K562 (cell line): ENCODE measurements around the gene SLC35D3.

Source experiments
- CEBPZ ChIP-seq: fragments of 150-350 bp; IDR thresholded peaks from 2 replicates; pipeline ENCODE4 v1.6.1; 2014; ENCODE audit warnings: low read depth, mild to moderate bottlenecking, low read length, borderline replicate concordance
- CREB1 ChIP-seq, 2 experiments: sonication (generic) in 1 of 2; formaldehyde crosslinking in 1 of 2; IDR thresholded peaks; 2 replicates each; pipeline versions ENCODE4 v1.6.1 to v1.8.0; 2012 to 2022; ENCODE audit warnings: inconsistent platforms in 1 of 2, mild to moderate bottlenecking in 1 of 2, missing genetic modification reagents in 1 of 2, moderate library complexity in 1 of 2
- MNT ChIP-seq, 2 experiments: fragments of 450-650 bp; conservative IDR thresholded peaks; 2 replicates each; pipeline ENCODE4 v1.6.1; 2017; ENCODE audit warnings: mild to moderate bottlenecking in 2 of 2, moderate library complexity in 2 of 2
- NR1H2 ChIP-seq: sonication (generic); formaldehyde crosslinking; IDR thresholded peaks from 2 replicates; pipeline ENCODE4 v1.4.0; 2020; ENCODE audit warnings: mild to moderate bottlenecking, missing genetic modification reagents
- TOE1 ChIP-seq, 2 experiments: fragments of 450-650 bp in 1 of 2; sonication (generic) in 1 of 2; formaldehyde crosslinking in 1 of 2; IDR thresholded peaks; 2 replicates each; pipeline versions ENCODE4 v1.7.1 to v1.8.0; 2016 to 2022; ENCODE audit warnings: borderline replicate concordance in 2 of 2, mild to moderate bottlenecking in 2 of 2, antibody characterized with exemption in 1 of 2, inconsistent platforms in 1 of 2, low read depth in 1 of 2, missing genetic modification reagents in 1 of 2, moderate library complexity in 1 of 2
- ZNF175 ChIP-seq: fragments of 200-800 bp; sonication (Bioruptor generic); IDR thresholded peaks from 2 replicates; pipeline ENCODE4 v1.6.1; 2016; ENCODE audit warnings: low read depth, mild to moderate bottlenecking, missing genetic modification characterization, missing compliant biosample characterization
- TF ChIP-seq, protein P1 (sequence below): sonication (generic); formaldehyde crosslinking; IDR thresholded peaks from 2 replicates; pipeline ENCODE4 v1.9.0; 2022; ENCODE audit warnings: mild to moderate bottlenecking, missing genetic modification reagents
- TF ChIP-seq, protein P2 (sequence below), 3 experiments: IDR thresholded peaks in 2 of 3; conservative IDR thresholded peaks in 1 of 3; 2 replicates each; pipeline ENCODE4 v1.5.1; 2011 to 2012; ENCODE audit warnings: low read length in 3 of 3, mild to moderate bottlenecking in 3 of 3, control low read depth in 2 of 3, improper control_type of control experiment in 1 of 3, inconsistent platforms in 1 of 3, low read depth in 1 of 3, mixed read lengths in 1 of 3, moderate library complexity in 1 of 3; ENCODE audit not compliant: insufficient read depth in 2 of 3

DNA sequence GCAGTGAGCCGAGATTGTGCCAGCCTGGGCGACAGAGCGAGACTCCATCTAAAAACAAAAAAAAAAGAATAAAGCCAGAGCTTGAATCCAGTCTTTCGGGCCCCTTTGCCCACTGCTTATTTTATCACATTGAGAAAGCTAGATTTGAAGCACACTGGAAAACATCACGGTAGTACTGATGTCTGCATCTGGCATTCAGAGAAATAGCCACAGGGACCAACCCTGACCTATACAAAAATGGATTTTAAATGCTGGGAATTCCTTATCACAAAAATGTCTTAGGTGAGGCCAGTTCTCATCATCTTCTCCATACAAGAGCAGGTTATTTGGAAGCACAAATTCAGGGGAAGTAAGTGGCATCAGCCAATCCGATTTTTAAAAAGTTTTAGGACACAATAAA lies 49.5 kb downstream of the SLC35D3 start:
- TF ChIP-seq, protein P1, sequence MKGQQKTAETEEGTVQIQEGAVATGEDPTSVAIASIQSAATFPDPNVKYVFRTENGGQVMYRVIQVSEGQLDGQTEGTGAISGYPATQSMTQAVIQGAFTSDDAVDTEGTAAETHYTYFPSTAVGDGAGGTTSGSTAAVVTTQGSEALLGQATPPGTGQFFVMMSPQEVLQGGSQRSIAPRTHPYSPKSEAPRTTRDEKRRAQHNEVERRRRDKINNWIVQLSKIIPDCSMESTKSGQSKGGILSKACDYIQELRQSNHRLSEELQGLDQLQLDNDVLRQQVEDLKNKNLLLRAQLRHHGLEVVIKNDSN (CRISPR knock-in tag), result no peak
- TF ChIP-seq MNT (conservative IDR thresholded peaks at IDR 0.05), result no peak
- no peak for TF ChIP-seq TOE1 (IDR thresholded peaks at IDR 0.05; ENCODE audit: borderline replicate concordance)
- no peak for TF ChIP-seq TOE1 (CRISPR knock-in tag; IDR thresholded peaks at IDR 0.05; ENCODE audit: borderline replicate concordance, low read depth)
- TF ChIP-seq NR1H2 (CRISPR knock-in tag), result no peak
- TF ChIP-seq, protein P2, sequence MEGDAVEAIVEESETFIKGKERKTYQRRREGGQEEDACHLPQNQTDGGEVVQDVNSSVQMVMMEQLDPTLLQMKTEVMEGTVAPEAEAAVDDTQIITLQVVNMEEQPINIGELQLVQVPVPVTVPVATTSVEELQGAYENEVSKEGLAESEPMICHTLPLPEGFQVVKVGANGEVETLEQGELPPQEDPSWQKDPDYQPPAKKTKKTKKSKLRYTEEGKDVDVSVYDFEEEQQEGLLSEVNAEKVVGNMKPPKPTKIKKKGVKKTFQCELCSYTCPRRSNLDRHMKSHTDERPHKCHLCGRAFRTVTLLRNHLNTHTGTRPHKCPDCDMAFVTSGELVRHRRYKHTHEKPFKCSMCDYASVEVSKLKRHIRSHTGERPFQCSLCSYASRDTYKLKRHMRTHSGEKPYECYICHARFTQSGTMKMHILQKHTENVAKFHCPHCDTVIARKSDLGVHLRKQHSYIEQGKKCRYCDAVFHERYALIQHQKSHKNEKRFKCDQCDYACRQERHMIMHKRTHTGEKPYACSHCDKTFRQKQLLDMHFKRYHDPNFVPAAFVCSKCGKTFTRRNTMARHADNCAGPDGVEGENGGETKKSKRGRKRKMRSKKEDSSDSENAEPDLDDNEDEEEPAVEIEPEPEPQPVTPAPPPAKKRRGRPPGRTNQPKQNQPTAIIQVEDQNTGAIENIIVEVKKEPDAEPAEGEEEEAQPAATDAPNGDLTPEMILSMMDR (IDR thresholded peaks at IDR 0.05 in 2 of 3, conservative IDR thresholded peaks at IDR 0.05 in 1 of 3; ENCODE audit: insufficient read depth in 2 of 3, low read depth in 1 of 3, low read length in 3 of 3), result no peak
- no peak for TF ChIP-seq CREB1 (IDR thresholded peaks at IDR 0.05)
- no peak for TF ChIP-seq CREB1 (CRISPR knock-in tag; IDR thresholded peaks at IDR 0.05)
- no peak for TF ChIP-seq ZNF175 (CRISPR knock-in tag)
- no peak for TF ChIP-seq CEBPZ
